Kidney epithelial cell (primary cell): ENCODE results near the gene ARHGAP22. TPM values are rescaled to one million over a fixed set of nuclear protein-coding genes. Genes with fewer than 3 reads are reported as not detected.

ENCODE experiments used
- DNase-seq: peaks from one replicate; pipeline ENCODE4 v3.0.0-alpha.2; 2010; ENCODE audit warnings: low read depth
- H3K27me3 ChIP-seq: 2 replicates; pipeline ENCODE4 v1.6.0; 2011; ENCODE audit warnings: low read length; ENCODE audit not compliant: control insufficient read depth, insufficient read depth
- H3K36me3 ChIP-seq: 2 replicates; pipeline ENCODE4 v1.5.1; 2011; ENCODE audit warnings: low read length; ENCODE audit not compliant: control insufficient read depth, insufficient read depth
- H3K4me3 ChIP-seq: 2 replicates; pipeline ENCODE4 v1.5.1; 2011; ENCODE audit warnings: low read depth, mild to moderate bottlenecking, control low read depth, low read length
- CTCF ChIP-seq: IDR thresholded peaks from 2 replicates; pipeline ENCODE4 v1.5.1; 2011; ENCODE audit warnings: mild to moderate bottlenecking, moderate library complexity, low read length, control low read depth, inconsistent platforms; ENCODE audit not compliant: insufficient read depth, poor library complexity, severe bottlenecking
- total RNA-seq: library from RNA; depleted of rRNA; stranded (reverse); fragments of >200 nt; gene quantifications from 2 replicates; pipeline ENCODE4 v1.2.3, GENCODE V29; 2015

Gene ARHGAP22
- total RNA-seq, 1 donor from 2014 or later: 7.0 TPM

DNA sequence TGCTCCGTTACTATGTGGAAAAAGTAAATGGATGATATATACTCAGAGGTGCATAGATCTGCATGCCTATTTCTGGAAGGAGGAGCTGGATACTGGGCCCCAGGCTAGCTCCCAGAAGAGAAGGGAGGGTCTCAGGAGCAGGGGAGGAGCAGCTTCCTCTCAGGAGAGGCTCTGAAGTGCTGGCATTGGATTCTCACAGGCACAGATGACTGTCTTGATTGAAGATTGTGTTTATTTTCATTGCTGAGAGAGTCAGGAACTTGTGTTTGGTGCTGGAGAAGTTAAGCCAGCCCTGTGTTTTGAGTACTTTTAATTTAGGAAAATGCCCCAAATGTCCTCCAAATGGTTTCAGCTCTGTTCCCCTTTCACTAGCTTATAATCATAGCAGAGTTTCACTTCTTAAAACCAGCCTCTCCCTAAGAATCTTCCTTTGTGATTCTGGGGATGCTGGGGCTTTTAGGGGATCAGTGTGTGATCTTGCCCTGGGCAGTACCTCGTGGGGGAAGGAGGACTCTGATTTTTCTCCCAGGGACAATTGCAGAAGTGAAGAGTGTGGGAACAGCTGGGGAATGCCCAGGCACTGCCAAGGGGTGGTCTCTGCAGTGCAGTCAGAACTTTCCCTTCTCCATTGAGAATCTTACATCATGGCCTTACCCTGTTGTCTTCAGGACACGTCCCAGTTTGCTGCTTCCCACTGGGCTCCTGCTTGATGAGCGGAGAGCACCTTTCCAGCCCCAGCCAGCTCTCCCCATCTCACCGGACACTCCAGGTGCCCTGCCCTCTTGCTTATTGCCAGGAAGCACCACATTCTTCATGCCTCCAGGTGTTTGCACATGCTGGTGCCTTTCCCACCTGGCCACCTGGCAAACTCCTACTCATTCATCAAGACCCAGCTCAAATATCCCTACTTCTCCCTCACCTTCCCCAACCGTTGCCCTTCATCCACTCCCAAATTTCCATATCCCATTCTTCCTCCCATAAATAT, 102.8 kb downstream of the ARHGAP22 start:
- Histone ChIP-seq H3K4me3 (no peak overlapping the region), H3K27me3 (no peaks in the 10 kb centered on the region), H3K36me3 (no peaks in the 10 kb centered on the region)
- TF ChIP-seq CTCF: no peak
- DNase-seq: no peak

GRCh38 chr10:48501226-48501625, 103.6 kb downstream of the ARHGAP22 start:
- no peaks in the 10 kb centered on the region for H3K36me3 ChIP-seq
- no peak overlapping the region for H3K4me3 ChIP-seq
- no peak for DNase-seq
- no peak for TF ChIP-seq CTCF
- no peaks in the 10 kb centered on the region for H3K27me3 ChIP-seq

DNA sequence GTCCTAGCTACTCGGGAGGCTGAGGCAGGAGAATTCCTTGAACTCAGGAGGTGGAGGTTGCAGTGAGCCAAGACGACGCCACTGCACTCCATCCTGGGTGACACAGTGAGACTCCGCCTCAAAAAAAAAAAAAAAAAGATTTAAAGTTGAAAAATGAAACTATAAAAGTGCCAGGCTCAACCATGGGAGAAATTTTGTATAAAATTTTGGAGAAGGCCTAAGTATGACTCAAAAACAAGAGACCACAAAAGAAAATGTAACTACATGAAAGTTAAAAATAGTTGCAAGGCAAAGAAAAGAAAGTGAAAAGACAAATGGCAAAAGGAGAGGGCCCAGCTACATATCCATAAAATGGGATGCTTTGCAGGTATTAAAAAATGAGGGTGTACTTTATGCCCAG, 104.1 kb downstream of the ARHGAP22 start:
- no peak overlapping the region for H3K4me3 ChIP-seq
- TF ChIP-seq CTCF: no peak
- no peaks in the 10 kb centered on the region for H3K27me3 ChIP-seq
- no peak for DNase-seq
- H3K36me3 ChIP-seq: no peaks in the 10 kb centered on the region

GRCh38 chr10:48498940-48499510, 105.8 kb downstream of the ARHGAP22 start:
- H3K36me3 ChIP-seq: no peaks in the 10 kb centered on the region
- no peak for TF ChIP-seq CTCF
- DNase-seq: no peak
- H3K4me3 ChIP-seq: no peak overlapping the region
- H3K27me3 ChIP-seq: no peaks in the 10 kb centered on the region

GRCh38 chr10:48497780-48498770, 106.8 kb downstream of the ARHGAP22 start:
- Histone ChIP-seq H3K36me3 (no peaks in the 10 kb centered on the region), H3K4me3 (no peak overlapping the region), H3K27me3 (no peaks in the 10 kb centered on the region)
- TF ChIP-seq CTCF: no peak
- DNase-seq: no peak
